GM21529 (cell line): ENCODE data around the gene YARS1.
"Not testable (repeated sequence)": the region's sequence is repeated elsewhere in the genome, so short reads cannot be mapped to it uniquely, and the experiment has no call there.

Experiments used
- ATAC-seq: cut with Tn5 transposase; IDR thresholded peaks from one replicate; pipeline ENCODE4 v1.9.1; 2021; ENCODE audit not compliant: unreplicated experiment

YARS1 gene

DNA sequence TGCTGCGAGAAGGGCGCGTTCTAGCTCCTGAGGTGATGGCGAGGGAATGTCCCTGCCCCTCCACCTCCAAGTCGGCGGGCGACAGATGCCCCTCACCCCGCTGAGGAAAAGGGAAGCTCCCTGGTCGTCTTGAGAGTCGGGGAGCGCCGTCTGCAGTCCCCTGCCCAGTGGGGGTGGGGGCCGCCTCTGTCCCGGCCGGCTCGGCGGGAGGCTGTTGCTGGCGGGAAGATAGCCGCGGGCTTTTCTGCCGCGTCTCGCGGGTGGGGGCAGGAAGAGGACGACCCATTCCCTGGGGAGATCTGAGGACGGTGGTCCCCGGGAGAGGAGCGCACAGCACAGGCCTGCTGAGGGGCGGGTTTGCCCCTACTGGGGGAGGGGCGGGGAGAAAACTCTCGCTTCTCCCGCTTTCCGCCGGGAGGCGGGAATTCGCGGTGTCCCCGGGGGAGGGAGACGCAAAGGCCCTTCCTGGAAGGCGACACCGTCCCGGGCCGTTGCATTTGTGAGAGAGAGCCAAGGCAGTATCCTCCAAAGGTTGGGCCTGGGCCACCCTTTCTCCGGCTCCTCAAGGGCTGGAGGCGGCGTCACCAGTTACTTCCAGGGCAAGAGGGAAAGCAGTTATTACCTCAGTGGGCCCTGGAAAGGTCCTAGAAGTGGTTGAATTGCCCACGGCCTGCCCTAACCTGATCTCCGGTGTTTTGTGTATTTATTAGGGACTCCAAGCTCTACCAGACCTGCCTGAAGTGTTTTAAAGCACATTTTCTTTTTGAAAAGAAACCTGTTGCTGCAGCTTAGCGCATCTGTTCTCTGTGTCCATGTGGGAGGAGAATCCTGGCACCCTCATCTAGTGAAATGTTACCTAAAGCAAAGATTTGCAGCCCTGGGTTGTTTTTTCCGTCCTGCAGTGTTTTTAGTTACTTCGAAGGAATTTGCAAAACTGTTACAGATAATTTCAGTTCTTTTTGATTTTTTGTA, 943 bp upstream of the YARS1 start:
- peak; percentile 6 for ATAC-seq

- peak; percentile 6 for ATAC-seq
Measured at GRCh38 chr1:32816676-32817158, 441 bp downstream of the YARS1 start.

- no peak for ATAC-seq
Measured at GRCh38 chr1:32813941-32814739, 3.0 kb downstream of the YARS1 start.

DNA sequence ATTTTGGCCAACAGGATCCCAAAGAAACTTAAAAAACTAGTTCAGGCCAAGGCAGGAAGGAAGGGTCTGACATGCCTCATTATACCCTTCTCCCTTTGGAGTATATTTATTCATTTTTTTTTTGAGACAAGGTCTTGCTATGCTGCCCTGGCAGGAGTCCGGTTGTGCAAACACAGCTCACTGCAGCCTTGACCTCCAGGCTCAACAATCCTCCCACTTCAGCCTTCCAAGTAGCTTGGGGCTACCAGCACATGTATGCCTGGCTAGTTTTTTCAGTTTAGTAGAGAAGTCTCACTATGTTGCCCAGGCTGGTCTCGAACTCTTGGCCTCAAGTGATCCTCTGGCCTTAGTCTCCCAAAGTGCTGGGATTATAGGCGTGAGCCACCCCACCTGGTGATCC, 5.2 kb downstream of the YARS1 start:
- ATAC-seq = no peak

- no peak for ATAC-seq
Measured at GRCh38 chr1:32811265-32811664, 5.9 kb downstream of the YARS1 start.

- no peak for ATAC-seq
Measured at GRCh38 chr1:32810358-32810757, 6.8 kb downstream of the YARS1 start.

DNA sequence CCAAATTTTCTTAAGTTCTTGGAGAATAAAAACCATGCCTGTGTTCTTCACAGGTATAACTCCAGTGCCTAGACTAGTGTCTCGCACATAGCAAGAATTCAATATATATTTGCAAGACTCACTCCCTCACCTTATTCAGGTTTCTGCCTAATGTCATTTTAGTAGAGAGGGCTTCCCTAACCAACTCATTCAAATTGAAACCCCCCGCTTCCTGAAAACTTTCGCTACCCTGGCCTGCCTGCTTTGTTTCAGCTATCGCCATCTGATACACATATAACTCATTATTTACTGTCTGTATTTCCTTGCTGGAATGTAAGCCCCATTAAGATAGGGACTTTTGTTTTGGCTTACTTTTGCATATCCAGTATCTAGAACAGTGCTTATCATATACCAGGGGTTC, 8.6 kb downstream of the YARS1 start:
- no peak for ATAC-seq

- no peak for ATAC-seq
Measured at GRCh38 chr1:32806910-32807523, 10.1 kb downstream of the YARS1 start.

- no peak for ATAC-seq
Measured at GRCh38 chr1:32806290-32806689, 10.9 kb downstream of the YARS1 start.

GRCh38 chr1:32804460-32804859, 12.7 kb downstream of the YARS1 start:
- not testable (repeated sequence) for ATAC-seq

- no peak for ATAC-seq
Measured at GRCh38 chr1:32801096-32801715, 16.0 kb downstream of the YARS1 start.

- ATAC-seq = no peak
Measured at GRCh38 chr1:32798679-32799416, 18.3 kb downstream of the YARS1 start.

DNA sequence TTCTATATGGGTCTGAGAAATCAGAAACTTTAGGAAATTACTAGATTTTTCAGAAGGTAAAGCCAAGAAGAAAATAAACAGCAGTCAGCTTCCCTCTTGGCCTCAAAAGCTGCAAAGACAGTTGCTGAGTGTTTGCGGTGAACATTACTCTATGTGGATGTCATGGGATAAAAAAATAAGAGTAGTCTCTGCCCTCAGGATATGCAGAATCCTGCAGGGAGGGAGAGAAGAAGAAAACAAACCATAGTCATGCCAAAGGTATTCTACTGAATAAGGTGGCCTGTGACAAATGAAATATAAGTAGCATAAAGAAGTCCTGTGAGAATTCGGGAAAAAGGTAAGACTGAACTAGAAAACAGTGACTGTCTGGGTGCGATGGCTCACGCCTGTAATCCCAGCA, 19.0 kb downstream of the YARS1 start:
- ATAC-seq = no peak

DNA sequence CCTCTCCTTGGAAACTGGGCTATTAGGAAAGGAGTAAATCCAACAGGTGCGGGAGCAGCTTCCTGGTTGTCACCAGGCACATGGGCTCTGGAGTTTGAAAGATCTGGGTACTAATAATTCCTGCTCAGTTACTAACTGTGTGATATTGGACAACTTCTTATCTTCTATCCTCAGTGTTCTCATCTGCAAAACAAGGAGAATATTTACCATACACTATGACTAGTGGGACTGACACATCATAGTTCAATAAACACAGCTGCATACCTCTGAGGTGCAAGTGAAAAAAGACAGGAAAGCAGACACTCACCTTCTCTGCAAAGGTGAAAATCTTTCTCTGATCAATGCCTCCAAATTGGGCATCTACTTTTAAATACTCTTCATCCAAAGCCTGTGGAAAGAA, 19.7 kb downstream of the YARS1 start:
- no peak for ATAC-seq

GRCh38 chr1:32795763-32796162, 21.4 kb downstream of the YARS1 start:
- ATAC-seq = not testable (repeated sequence)

DNA sequence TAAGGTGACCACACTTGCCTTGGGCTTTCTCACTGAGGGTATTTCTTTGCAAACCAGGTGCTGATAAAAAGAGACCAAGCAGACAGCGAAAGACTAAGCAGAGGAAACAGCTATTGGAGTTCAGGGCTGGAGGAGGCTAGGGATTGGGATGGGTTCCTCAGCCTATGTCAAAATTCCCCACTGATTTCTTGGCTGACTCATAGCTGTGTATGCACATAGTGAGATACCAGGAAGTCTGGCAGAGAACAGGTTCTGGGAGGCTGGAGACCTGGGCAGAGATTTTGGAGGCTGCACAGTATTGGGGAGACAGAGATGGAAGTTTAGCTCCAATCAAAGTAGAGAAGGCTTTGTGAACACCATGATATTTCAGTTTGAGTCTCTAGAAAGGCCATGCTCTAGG, 25.3 kb downstream of the YARS1 start:
- ATAC-seq = no peak

DNA sequence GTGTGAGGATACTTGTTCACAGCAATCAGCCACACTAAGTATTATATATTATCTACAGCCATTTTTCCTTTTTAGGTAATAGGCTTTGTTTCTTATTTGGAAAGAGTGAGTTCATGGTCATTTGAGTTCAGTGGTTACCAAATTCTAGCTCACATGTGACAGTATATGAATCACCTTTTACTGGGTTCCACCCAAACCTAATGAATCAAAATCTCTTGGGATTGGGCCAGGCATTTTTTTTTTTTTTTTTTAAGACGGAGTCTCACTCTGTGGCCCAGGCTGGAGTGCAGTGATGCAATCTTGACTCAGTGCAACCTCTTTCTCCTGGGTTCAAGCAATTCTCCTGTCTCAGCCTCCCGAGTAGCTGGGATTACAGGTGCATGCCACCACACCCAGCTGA, 27.8 kb downstream of the YARS1 start:
- not testable (repeated sequence) for ATAC-seq

DNA sequence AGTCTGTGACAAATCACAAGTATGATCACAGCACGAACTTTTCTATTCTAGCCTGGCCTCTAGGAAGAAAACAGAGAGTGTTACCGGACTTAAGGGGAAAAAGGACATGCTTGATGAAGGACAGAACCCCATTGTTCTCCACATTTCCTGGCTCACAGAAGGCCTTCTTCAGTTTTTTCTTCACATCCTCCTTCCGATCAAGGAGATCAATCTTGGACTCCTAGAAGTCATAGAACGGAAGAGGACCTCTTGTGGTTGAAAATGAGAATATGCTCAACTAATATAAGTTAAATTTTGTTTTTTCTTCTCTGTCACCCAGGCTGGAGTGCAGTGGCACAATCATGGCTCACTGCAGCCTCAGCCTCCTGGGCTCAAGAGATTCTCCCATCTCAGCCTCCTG, 30.3 kb downstream of the YARS1 start:
- no peak for ATAC-seq

DNA sequence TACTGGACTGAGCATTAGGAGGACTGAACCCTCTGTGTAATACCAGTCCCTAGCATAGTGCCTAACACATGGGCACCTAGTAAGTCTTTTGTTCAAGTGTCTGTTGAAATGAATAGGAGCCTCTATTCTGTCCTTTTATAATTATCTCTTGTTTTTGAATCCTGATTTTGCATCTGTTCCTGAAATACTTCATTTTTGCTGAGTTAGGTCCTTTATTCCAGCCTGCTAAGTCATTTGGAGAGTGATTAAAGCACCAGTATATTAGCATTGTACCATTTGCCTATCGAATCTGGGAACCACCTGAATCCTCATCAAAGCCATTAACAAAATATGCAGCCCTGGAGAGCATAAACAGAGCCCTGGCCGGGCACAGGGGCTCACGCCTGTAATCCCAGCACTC, 32.3 kb downstream of the YARS1 start:
- no peak for ATAC-seq

- no peak for ATAC-seq
Measured at GRCh38 chr1:32783851-32784250, 33.3 kb downstream of the YARS1 start.
